H9 (cell line): Measurements from ENCODE around the gene VCP. TPM values are rescaled to one million over a fixed set of nuclear protein-coding genes. Genes with fewer than 3 reads are reported as not detected.
A peak's percentile ranks its signal among the peaks of the same experiment; 100 is the strongest.

ENCODE experiments used
- DNase-seq: peaks from one replicate; pipeline ENCODE4 v3.0.0-alpha.2; 2017
- H2AFZ ChIP-seq: one replicate; pipeline ENCODE4 v1.6.1; 2013; ENCODE audit warnings: mild to moderate bottlenecking, low read length, control low read depth, moderate library complexity
- H2AK5ac ChIP-seq: 2 replicates; pipeline ENCODE4 v1.6.1; 2013; ENCODE audit warnings: low read length, control low read depth, mixed read lengths; ENCODE audit not compliant: insufficient read length
- H2BK120ac ChIP-seq: one replicate; pipeline ENCODE4 v1.6.1; 2013; ENCODE audit warnings: low read depth, mild to moderate bottlenecking, low read length, control low read depth, inconsistent platforms; ENCODE audit not compliant: poor library complexity, severe bottlenecking
- H2BK12ac ChIP-seq: 2 replicates; pipeline ENCODE4 v1.6.1; 2013; ENCODE audit warnings: low read length, control low read depth, mixed read lengths, low read depth; ENCODE audit not compliant: insufficient read length
- H2BK15ac ChIP-seq: 2 replicates; pipeline ENCODE4 v1.6.1; 2013; ENCODE audit warnings: low read depth, low read length, control low read depth
- H2BK20ac ChIP-seq: one replicate; pipeline ENCODE4 v1.6.1; 2013; ENCODE audit warnings: low read depth, mild to moderate bottlenecking, low read length, control low read depth, inconsistent platforms; ENCODE audit not compliant: poor library complexity, severe bottlenecking
- H2BK5ac ChIP-seq: 2 replicates; pipeline ENCODE4 v1.6.1; 2013; ENCODE audit warnings: low read length, control low read depth, mixed read lengths; ENCODE audit not compliant: insufficient read length
- H3K14ac ChIP-seq: 2 replicates; pipeline ENCODE4 v1.6.1; 2013; ENCODE audit warnings: low read length, control low read depth; ENCODE audit not compliant: insufficient read depth
- H3K18ac ChIP-seq: 2 replicates; pipeline ENCODE4 v1.6.1; 2013; ENCODE audit warnings: low read depth, mild to moderate bottlenecking, mixed read lengths, low read length, control low read depth; ENCODE audit not compliant: insufficient read length
- H3K23ac ChIP-seq: 2 replicates; pipeline ENCODE4 v1.6.1; 2013; ENCODE audit warnings: low read length, control low read depth, mixed read lengths, low read depth; ENCODE audit not compliant: insufficient read length
- H3K23me2 ChIP-seq: 2 replicates; pipeline ENCODE4 v1.6.1; 2013; ENCODE audit warnings: low read depth, mild to moderate bottlenecking, mixed read lengths, low read length, control low read depth; ENCODE audit not compliant: insufficient read length, poor library complexity, severe bottlenecking
- H3K27ac ChIP-seq: 2 replicates; pipeline ENCODE4 v1.5.1; 2013; ENCODE audit warnings: low read length, control low read depth, mixed read lengths, low read depth; ENCODE audit not compliant: insufficient read length
- H3K27me3 ChIP-seq: 2 replicates; pipeline ENCODE4 v1.6.1; 2013; ENCODE audit warnings: low read length, control low read depth, inconsistent platforms; ENCODE audit not compliant: insufficient read depth
- H3K4ac ChIP-seq: 2 replicates; pipeline ENCODE4 v1.6.1; 2013; ENCODE audit warnings: low read depth, mild to moderate bottlenecking, control low read depth, inconsistent platforms, low read length, moderate library complexity
- H3K4me1 ChIP-seq: 2 replicates; pipeline ENCODE4 v1.6.1; 2013; ENCODE audit warnings: low read length, control low read depth, inconsistent platforms; ENCODE audit not compliant: insufficient read depth
- H3K4me2 ChIP-seq: 2 replicates; pipeline ENCODE4 v1.6.1; 2013; ENCODE audit warnings: low read length, control low read depth, mixed read lengths; ENCODE audit not compliant: insufficient read length, insufficient read depth
- H3K56ac ChIP-seq: 2 replicates; pipeline ENCODE4 v1.6.1; 2013; ENCODE audit warnings: low read depth, mild to moderate bottlenecking, mixed read lengths, low read length, control low read depth; ENCODE audit not compliant: insufficient read length
- H3K79me1 ChIP-seq: 2 replicates; pipeline ENCODE4 v1.6.1; 2013; ENCODE audit warnings: low read depth, mild to moderate bottlenecking, moderate library complexity, low read length, control low read depth, inconsistent platforms; ENCODE audit not compliant: insufficient read depth, poor library complexity, severe bottlenecking
- H3K79me2 ChIP-seq: 2 replicates; pipeline ENCODE4 v1.6.1; 2013; ENCODE audit warnings: low read length, control low read depth, inconsistent platforms; ENCODE audit not compliant: insufficient read depth
- H3K9ac ChIP-seq: 2 replicates; pipeline ENCODE4 v1.6.1; 2013; ENCODE audit warnings: low read length, control low read depth, mixed read lengths; ENCODE audit not compliant: insufficient read length; ENCODE audit errors: extremely low read depth
- H3K9me3 ChIP-seq: one replicate; pipeline ENCODE4 v1.6.1; 2013; ENCODE audit warnings: low read depth, low read length, inconsistent platforms; ENCODE audit not compliant: control insufficient read depth
- H3T11ph ChIP-seq: one replicate; pipeline ENCODE4 v1.6.1; 2013; ENCODE audit warnings: mild to moderate bottlenecking, low read length, control low read depth, inconsistent platforms
- H4K20me1 ChIP-seq: one replicate; pipeline ENCODE4 v1.6.1; 2013; ENCODE audit not compliant: control insufficient read depth, insufficient read length, insufficient read depth
- H4K5ac ChIP-seq: 2 replicates; pipeline ENCODE4 v1.6.1; 2013; ENCODE audit warnings: low read depth, mild to moderate bottlenecking, mixed read lengths, low read length, control low read depth; ENCODE audit not compliant: insufficient read length
- H4K8ac ChIP-seq: replicated peaks from 2 replicates; pipeline ENCODE4 v1.6.1; 2013; ENCODE audit warnings: low read length, control low read depth, mixed read lengths, low read depth; ENCODE audit not compliant: insufficient read length
- H4K91ac ChIP-seq: 2 replicates; pipeline ENCODE4 v1.6.1; 2013; ENCODE audit warnings: low read depth, mild to moderate bottlenecking, moderate library complexity, mixed read lengths, low read length, control low read depth; ENCODE audit not compliant: insufficient read length
- H3K27ac Mint-ChIP-seq, 3 experiments: 2 replicates in 2 of 3; 3 replicates in 1 of 3; pipeline ENCODE4 v1.8.0; 2020 to 2021; ENCODE audit warnings: mixed read lengths in 3 of 3, mild to moderate bottlenecking in 1 of 3, moderate library complexity in 1 of 3
- H3K27me3 Mint-ChIP-seq: 2 replicates; pipeline ENCODE4 v1.8.0; 2021; ENCODE audit warnings: low read depth, mild to moderate bottlenecking, moderate library complexity, mixed read lengths
- H3K36me3 Mint-ChIP-seq, 3 experiments: 2 replicates in 2 of 3; 3 replicates in 1 of 3; pipeline ENCODE4 v1.8.0; 2020 to 2021; ENCODE audit warnings: low read depth in 3 of 3, mixed read lengths in 3 of 3; ENCODE audit not compliant: insufficient read depth in 1 of 3
- H3K4me1 Mint-ChIP-seq, 2 experiments: 2 replicates each; pipeline ENCODE4 v1.8.0; 2020; ENCODE audit warnings: mixed read lengths in 2 of 2
- H3K4me3 Mint-ChIP-seq, 2 experiments: 2 replicates in 1 of 2; 3 replicates in 1 of 2; pipeline ENCODE4 v1.8.0; 2020 to 2021; ENCODE audit warnings: mild to moderate bottlenecking in 2 of 2, mixed read lengths in 2 of 2, moderate library complexity in 1 of 2
- H3K9me3 Mint-ChIP-seq, 2 experiments: 2 replicates in 1 of 2; 3 replicates in 1 of 2; pipeline ENCODE4 v1.8.0; 2020; ENCODE audit warnings: mild to moderate bottlenecking in 2 of 2, mixed read lengths in 2 of 2, moderate library complexity in 1 of 2
- CTCF ChIP-seq: fragments of 200-600 bp; sonication (generic); conservative IDR thresholded peaks from 3 replicates; pipeline ENCODE4 v1.8.0; 2021; ENCODE audit warnings: antibody characterized with exemption, mild to moderate bottlenecking
- WGBS: extraction: QIAGEN DNeasy Blood & Tissue Kit; methylation state at CpG from one replicate; pipeline ENCODE4 v1.1.7; 2013; ENCODE audit warnings: missing lambda C conversion rate, low lambda C conversion rate, mixed read lengths; ENCODE audit not compliant: insufficient read length; ENCODE audit errors: extremely low coverage; 5-methylcytosine and 5-hydroxymethylcytosine counted together
- total RNA-seq: library from RNA; stranded (reverse); gene quantifications from 2 replicates; pipeline ENCODE4 v1.2.1, GENCODE V29; 2021

VCP gene
- total RNA-seq, 1 experiment from 2014 or later: 407 TPM

- peaks cover 10% of the 10 kb centered on the region for H3K23me2 ChIP-seq
- Mint-ChIP-seq H3K4me1 (peaks cover 15 to 19% of the 10 kb centered on the region in 2 experiments), H3K9me3 (no peaks in the 10 kb centered on the region; a peak in 1 of 5 replicates), H3K36me3 (peaks cover 16 to 39% (median 34%) of the 10 kb centered on the region in 3 experiments), H3K27ac (no peak overlapping the region), H3K4me3 (peak overlapping the region in 1 of 2 experiments; percentile 36; a peak in 1 of 5 replicates), H3K27me3 (no peaks in the 10 kb centered on the region)
- H3K79me2 ChIP-seq: peaks cover 5% of the 10 kb centered on the region; the same call in 1 of the 2 replicates
- no peak overlapping the region for H2BK120ac ChIP-seq
- H3T11ph ChIP-seq: no peak overlapping the region
- TF ChIP-seq CTCF: no peak
- H4K91ac ChIP-seq: no peak overlapping the region
- H3K23ac ChIP-seq: no peak overlapping the region
- H3K27me3 ChIP-seq: no peaks in the 10 kb centered on the region
- H3K4me2 ChIP-seq: no peak overlapping the region
- H4K20me1 ChIP-seq: no peaks in the 10 kb centered on the region
- no peak overlapping the region for H3K4ac ChIP-seq
- no peak overlapping the region for H4K5ac ChIP-seq
- H3K79me1 ChIP-seq: peaks cover 9% of the 10 kb centered on the region
- H3K27ac ChIP-seq: no peak overlapping the region
- H2BK20ac ChIP-seq: no peak overlapping the region
- no peak overlapping the region for H2BK5ac ChIP-seq
- H3K9ac ChIP-seq: no peak overlapping the region
- H4K8ac ChIP-seq: no peak overlapping the region
- H3K18ac ChIP-seq: no peak overlapping the region
- no peak for DNase-seq
- WGBS: no CpG with 5 or more reads among the region's 12 CpGs
- no peak overlapping the region for H2AK5ac ChIP-seq
- H2AFZ ChIP-seq: no peak overlapping the region
- no peak overlapping the region for H2BK12ac ChIP-seq
- no peak overlapping the region for H3K14ac ChIP-seq
- no peaks in the 10 kb centered on the region for H3K9me3 ChIP-seq
- H3K56ac ChIP-seq: no peak overlapping the region
- H3K4me1 ChIP-seq: no peaks in the 10 kb centered on the region
- H2BK15ac ChIP-seq: no peak overlapping the region
Measured at GRCh38 chr9:35105126-35105525, 32.7 kb upstream of the VCP start.
